ENCODE measurements around the gene ITGA8. TPM values are rescaled to one million over a fixed set of nuclear protein-coding genes. Genes with fewer than 3 reads are reported as not detected.

ITGA8 gene
- total RNA-seq, 2 donors from 2014 or later = 2.1 to 3.5 TPM

DNA sequence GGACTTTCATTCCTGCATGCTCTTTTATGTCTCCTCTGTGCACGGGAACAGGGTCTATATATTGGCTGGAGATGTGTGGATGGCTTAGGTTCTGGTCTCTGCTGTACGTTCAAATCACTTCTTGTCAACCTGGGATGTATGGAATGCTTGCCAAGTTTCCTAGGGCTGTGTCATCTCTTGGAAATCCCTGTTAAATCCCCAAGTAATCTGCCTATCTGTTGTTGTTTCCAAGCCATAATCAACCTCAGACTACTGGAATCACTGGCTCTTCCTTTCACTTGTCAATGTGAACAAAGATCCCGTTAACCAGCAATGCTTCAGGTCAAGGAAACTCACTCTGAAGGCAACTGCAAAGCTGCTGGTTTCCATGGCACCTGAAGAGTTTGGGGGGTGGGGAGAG is 255.3 kb downstream of the ITGA8 start:
- no peaks in the 10 kb centered on the region for H3K36me3 ChIP-seq
- no peak overlapping the region for H3K4me3 ChIP-seq
- intact Hi-C loops (cut with DNase I) = no loop called here
- no peaks in the 10 kb centered on the region for H3K27me3 ChIP-seq
- H3K27ac ChIP-seq = no peak overlapping the region
- no peak for DNase-seq
- no peak for TF ChIP-seq CTCF (IDR thresholded peaks at IDR 0.05)
- H3K9me3 ChIP-seq = no peaks in the 10 kb centered on the region
- H3K4me1 ChIP-seq = no peaks in the 10 kb centered on the region
- no peak overlapping the region for H3K9ac ChIP-seq (ENCODE audit: low read depth in 2 of 2, low read length in 2 of 2)

Other genes with a start within 250 kb of the ITGA8 start
- 10 to 100 TPM; 23.0 to 25.6 TPM for gene MINDY3, start 140.6 kb upstream of the ITGA8 start, total RNA-seq